ENCODE measurements around the gene WDR75. TPM values are rescaled to one million over a fixed set of nuclear protein-coding genes. Genes with fewer than 3 reads are reported as not detected.

Gene WDR75
- total and polyA plus RNA-seq, 2 of the 4 experiments (the other 2 are of a cell fraction) = 21.7 to 52.2 TPM

DNA sequence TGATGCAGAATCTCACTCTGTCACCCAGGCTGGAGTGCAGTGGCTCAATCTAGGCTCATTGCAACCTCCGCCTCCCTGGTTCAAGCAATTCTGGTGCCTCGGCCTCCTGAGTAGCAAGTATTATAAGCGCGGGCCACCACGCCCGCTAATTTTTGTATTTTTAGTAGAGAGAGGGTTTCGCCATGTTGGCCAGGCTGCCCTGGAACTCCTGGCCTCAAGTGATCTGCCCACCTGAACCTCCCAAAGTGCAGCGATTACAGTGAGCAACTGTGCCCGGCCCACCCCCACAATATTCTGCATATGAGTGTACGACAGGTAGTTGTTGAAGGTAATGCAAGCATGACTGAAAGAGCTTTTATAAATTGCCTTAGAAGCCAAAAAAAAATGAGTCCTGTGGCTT is 1.2 kb downstream of the WDR75 start:
- TF ChIP-seq, protein P1, sequence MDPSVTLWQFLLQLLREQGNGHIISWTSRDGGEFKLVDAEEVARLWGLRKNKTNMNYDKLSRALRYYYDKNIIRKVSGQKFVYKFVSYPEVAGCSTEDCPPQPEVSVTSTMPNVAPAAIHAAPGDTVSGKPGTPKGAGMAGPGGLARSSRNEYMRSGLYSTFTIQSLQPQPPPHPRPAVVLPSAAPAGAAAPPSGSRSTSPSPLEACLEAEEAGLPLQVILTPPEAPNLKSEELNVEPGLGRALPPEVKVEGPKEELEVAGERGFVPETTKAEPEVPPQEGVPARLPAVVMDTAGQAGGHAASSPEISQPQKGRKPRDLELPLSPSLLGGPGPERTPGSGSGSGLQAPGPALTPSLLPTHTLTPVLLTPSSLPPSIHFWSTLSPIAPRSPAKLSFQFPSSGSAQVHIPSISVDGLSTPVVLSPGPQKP (IDR thresholded peaks at IDR 0.05; ENCODE audit: borderline replicate concordance, low read depth, low read length) = no peak
- no peak for TF ChIP-seq RFX5 (IDR thresholded peaks at IDR 0.05; ENCODE audit: low read depth, low read length)
- TF ChIP-seq RAD21 (IDR thresholded peaks at IDR 0.05; ENCODE audit: low read length) = no peak
- no peak for TF ChIP-seq CHD1 (IDR thresholded peaks at IDR 0.05; ENCODE audit: low read depth, low read length)
- no peaks in the 10 kb centered on the region for H3K36me3 ChIP-seq (ENCODE audit: control insufficient read depth, insufficient read depth, low read length)
- no peak overlapping the region for H4K8ac ChIP-seq (ENCODE audit: low read depth in 2 of 2, low read length in 2 of 2)
- H2BK120ac ChIP-seq (ENCODE audit: low read depth, low read length) = no peak overlapping the region
- H2BK5ac ChIP-seq (ENCODE audit: low read depth, low read length, poor library complexity, severe bottlenecking) = no peak overlapping the region
- H3K27ac ChIP-seq (ENCODE audit: insufficient read depth, low read length) = no peak overlapping the region
- DNase-seq = no peak
- H4K91ac ChIP-seq (ENCODE audit: insufficient read depth, low read depth, low read length) = no peak overlapping the region
- WGBS, 2 experiments (ENCODE audit: extremely low coverage in 2 of 2, insufficient read length in 1 of 2) = no CpG with 5 or more reads among the region's 10 CpGs
- no peak overlapping the region for H2BK20ac ChIP-seq (ENCODE audit: low read depth, low read length)
- no peak overlapping the region for H3K56ac ChIP-seq (ENCODE audit: extremely low read depth, insufficient read depth, low read length)
- dilution Hi-C loops (cut with HindIII; ENCODE audit: low sequenced_read_pairs, unreplicated experiment) (no loop called here), in situ Hi-C loops (cut with MboI; ENCODE audit: low sequenced_read_pairs) (no loop called here), intact Hi-C loops (cut with micrococcal nuclease) (no loop called here)
- no peak overlapping the region for H3K4me3 ChIP-seq (ENCODE audit: insufficient read depth, low read depth, low read length)
- no peak overlapping the region for H3K9ac ChIP-seq (ENCODE audit: low read depth, low read length)
- no peak overlapping the region for H3K23ac ChIP-seq (ENCODE audit: low read depth, low read length)
- no peak overlapping the region for H2AFZ ChIP-seq (replicated peaks; ENCODE audit: low read length, poor library complexity)
- no peak overlapping the region for H4K5ac ChIP-seq (ENCODE audit: low read depth, low read length)
- H3K4ac ChIP-seq (ENCODE audit: low read depth, low read length) = no peak overlapping the region
- no peak overlapping the region for H3K14ac ChIP-seq (replicated peaks; ENCODE audit: low read depth, low read length)
- ATAC-seq (ENCODE audit: low read depth) = no peak
- H3K18ac ChIP-seq (ENCODE audit: low read depth, low read length) = no peak overlapping the region
- H2BK15ac ChIP-seq (ENCODE audit: low read depth, low read length) = no peak overlapping the region
- H3K9me1 ChIP-seq (ENCODE audit: insufficient read depth, low read length) = peaks cover 5% of the 10 kb centered on the region
- H4K20me1 ChIP-seq (ENCODE audit: insufficient read depth, low read length) = peaks cover 4% of the 10 kb centered on the region; the same call in 1 of the 2 replicates
- BruUV-seq (replicated peaks) = no TSS peak
- H3K27me3 ChIP-seq (ENCODE audit: control insufficient read depth, insufficient read depth, low read length) = no peaks in the 10 kb centered on the region
- H3K4me2 ChIP-seq (ENCODE audit: low read depth, low read length) = no peak overlapping the region; the same call in 1 of the 2 replicates
- H2AK9ac ChIP-seq (replicated peaks; ENCODE audit: low read depth, low read length, poor library complexity) = peak overlapping the region; percentile 7
- CTCF ChIA-PET = no interaction called here
- H3K9me3 ChIP-seq (ENCODE audit: control insufficient read depth, insufficient read depth, low read length) = no peaks in the 10 kb centered on the region
- POLR2A ChIA-PET (ENCODE audit: unreplicated experiment) = no interaction called here
- peaks cover 2% of the 10 kb centered on the region; the same call in 1 of the 2 replicates for H3K4me1 ChIP-seq (ENCODE audit: control insufficient read depth, insufficient read depth, low read length)
- H3K79me1 ChIP-seq (ENCODE audit: low read depth in 1 of 2, low read length in 2 of 2) = peaks cover 27 to 55% of the 10 kb centered on the region in 2 experiments
- no peak overlapping the region for H2AK5ac ChIP-seq (ENCODE audit: low read depth, low read length)

Measured in IMR-90 (cell line).